HG03520 (cell line): ENCODE data around the gene SLC28A1.
"Not testable (repeated sequence)": the region's sequence is repeated elsewhere in the genome, so short reads cannot be mapped to it uniquely, and the experiment has no call there.

Experiments used
- ATAC-seq: cut with Tn5 transposase; IDR thresholded peaks from one replicate; pipeline ENCODE4 v1.9.1; 2021; ENCODE audit warnings: mild to moderate bottlenecking, moderate library complexity; ENCODE audit not compliant: unreplicated experiment

Gene SLC28A1

DNA sequence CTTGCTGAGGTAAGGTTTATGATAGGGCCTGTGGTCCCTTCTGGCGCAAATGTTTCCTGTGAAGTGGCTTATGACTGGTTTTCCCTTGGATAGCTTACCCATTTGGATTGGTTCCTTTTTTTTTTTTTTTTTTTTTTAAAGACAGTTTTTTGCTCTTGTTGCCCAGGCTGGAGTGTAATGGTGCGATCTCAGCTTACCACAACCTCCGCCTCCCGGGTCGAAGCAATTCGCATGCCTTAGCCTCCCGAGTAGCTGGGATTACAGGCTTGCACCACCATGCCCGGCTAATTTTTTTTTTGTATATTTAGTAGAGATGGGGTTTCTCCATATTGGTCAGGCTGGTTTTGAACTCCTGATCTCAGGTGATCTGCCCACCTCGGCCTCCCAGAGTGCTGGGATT, 102.9 kb downstream of the SLC28A1 start:
- ATAC-seq = not testable (repeated sequence)

DNA sequence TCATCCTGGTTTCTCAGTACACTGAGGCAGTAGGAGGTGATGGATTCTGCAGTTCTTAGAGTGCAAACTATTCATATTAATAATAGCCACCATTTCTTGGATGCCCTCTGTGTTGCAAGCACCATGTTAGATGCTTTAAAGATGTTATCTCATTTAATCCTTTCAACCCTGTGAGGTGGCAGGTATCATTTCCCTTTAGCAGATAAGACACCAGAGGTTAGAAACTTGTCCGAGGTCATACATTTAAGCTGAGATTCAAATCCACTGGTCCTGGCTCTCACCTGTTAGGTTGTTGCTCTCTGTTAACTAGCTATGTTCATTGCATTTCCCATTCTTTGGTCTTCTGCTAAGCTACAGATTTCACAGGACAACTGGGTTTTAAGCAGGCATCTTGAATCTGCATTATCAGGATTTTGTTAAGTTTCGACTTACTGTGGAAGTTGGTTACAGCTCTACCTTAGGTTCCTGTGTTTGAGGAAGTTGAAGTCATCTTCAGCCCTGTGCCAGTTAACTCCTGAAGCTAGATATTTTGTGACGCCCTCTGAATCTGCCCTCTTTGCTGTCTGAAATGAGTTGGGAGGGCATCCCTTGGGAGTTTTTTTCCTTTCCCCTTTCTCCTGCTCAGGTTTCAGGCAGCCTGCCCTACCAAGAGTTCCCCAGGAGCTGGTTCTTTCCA, 103.6 kb downstream of the SLC28A1 start:
- ATAC-seq = no peak

DNA sequence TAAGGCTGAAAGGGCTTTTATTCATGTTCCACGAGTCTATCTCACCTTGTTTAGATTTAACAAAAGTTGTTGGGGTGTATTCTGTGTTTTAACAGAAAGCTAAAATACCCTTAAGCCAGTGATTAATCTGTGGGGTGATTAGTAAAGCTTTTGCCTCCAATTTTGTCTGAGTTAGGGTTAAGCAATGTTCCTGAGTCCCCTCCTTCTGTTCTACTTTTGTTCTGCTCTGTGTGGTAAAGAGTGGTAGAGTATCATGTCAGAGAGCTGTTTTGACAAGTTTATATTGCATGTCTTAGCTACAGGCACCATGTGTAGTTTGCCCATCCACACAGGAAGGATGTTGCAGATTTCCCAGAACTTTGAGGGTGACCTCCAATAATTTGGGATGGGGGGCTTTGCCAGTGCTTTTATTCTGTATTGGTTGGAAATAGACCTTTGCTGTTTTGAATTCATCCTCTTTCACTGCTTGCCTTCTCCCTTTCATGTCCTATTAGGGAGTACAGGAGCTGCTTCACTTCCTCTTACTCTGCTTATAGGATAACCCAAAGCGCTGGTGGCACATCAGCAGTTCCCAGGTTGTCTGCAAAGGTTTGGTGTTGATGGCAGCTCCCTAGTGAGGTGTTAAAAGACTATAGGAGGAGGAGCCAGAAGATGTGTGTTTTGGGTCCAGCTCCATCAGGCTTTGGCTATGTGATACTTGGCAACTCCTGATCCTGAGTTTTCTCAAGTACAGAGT, 104.6 kb downstream of the SLC28A1 start:
- no peak for ATAC-seq

GRCh38 chr15:84990507-84990906, 106.0 kb downstream of the SLC28A1 start:
- ATAC-seq = no peak

DNA sequence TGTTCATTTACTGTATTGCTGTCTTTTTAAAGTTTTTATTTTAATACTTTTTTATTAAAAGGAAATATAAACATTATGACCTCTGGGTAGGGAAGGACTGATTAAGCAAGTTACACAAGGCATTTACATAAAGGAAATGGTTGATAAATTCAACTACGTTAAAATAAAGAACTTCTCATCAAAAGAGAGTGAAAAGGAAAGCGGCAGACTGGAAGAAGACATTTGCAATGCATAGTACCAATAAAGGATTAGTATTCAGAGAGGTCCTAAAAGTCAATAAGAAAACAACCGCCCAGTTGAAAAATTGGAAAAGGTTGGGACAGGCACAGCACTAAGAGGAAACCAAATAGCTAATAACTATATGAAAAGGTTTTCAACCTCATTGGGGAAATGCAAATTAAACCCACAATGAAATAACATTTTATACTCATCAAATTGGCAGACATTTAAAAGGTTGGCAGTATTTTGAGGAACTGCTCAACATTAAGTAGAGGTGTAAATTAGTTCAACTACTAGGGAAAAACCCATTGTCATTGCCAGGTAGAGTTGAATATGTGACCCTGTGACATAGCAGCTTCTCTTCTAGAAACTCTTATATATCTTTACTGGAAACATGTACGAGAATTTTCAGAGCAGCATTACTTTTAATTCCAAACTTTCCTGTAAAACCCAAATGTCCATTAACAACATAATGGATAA, 106.7 kb downstream of the SLC28A1 start:
- ATAC-seq = no peak

DNA sequence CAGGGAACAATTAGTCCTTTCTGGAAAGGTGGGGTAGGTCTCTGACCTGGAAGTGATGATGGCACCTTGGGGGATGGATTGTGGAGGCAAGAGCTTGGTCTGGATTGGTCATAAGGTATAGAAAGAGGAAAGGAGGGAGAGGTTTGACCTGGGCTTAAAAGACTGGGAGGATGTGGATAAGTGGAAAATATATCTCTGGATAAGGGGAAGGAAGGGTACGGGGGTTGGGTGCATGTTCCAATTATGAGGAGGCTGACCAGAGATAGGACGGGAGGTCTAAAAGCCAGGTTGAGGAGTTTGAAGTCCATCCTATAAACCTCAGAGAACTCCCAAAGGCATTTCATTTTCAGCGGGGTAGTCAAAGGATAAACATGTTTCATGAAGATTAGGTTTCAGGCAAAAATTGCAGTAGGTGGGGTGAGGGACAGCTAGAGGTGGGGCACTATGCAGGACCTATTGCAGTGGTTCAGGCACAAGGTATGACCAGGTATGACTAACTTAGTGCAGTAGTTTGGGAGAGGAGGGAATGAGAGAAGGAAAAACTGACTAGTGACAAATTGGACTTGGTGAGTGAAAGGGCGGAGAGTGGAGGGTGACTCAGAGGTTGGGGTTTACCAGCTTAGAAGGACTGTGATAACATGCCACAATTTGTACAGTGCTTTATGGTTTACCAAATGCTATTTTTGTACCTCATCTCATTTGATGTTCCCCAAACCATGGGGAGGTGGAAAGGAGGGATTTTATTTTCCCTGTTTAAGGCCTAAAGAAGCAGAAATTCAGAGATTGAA, 107.9 kb downstream of the SLC28A1 start:
- ATAC-seq = no peak
